Activated T-cell treated with anti-CD3 and anti-CD28 coated beads, Interleukin-2, amount 50 U/mL, for 4 hours (primary cell): Measurements from ENCODE around the gene HNRNPL. TPM values are rescaled to one million over a fixed set of nuclear protein-coding genes. Genes with fewer than 3 reads are reported as not detected.

Source experiments
- ATAC-seq, 2 donors: fragments of 200-7000 bp; cut with Tn5 transposase; one replicate each; pipeline ENCODE4 v1.10.0; 2021
- DNase-seq: peaks from one replicate; pipeline ENCODE4 v3.0.0-alpha.2; 2020
- H3K27me3 Mint-ChIP-seq: one replicate; pipeline ENCODE4 v1.8.0; 2021; ENCODE audit warnings: low read depth, mixed read lengths
- H3K36me3 Mint-ChIP-seq: one replicate; pipeline ENCODE4 v1.8.0; 2022; ENCODE audit warnings: mixed read lengths; ENCODE audit not compliant: insufficient read depth
- H3K4me1 Mint-ChIP-seq: one replicate; pipeline ENCODE4 v1.8.0; 2021; ENCODE audit warnings: low read depth, mixed read lengths
- H3K4me3 Mint-ChIP-seq: one replicate; pipeline ENCODE4 v1.8.0; 2021; ENCODE audit warnings: mild to moderate bottlenecking, moderate library complexity, mixed read lengths
- H3K9me3 Mint-ChIP-seq: one replicate; pipeline ENCODE4 v1.8.0; 2021; ENCODE audit warnings: mixed read lengths
- total RNA-seq, 3 donors: library from RNA; stranded (reverse); gene quantifications; one replicate each; pipeline ENCODE4 v1.2.1, GENCODE V29; 2021

The HNRNPL gene
- total RNA-seq, 3 donors from 2014 or later: 679 to 736 (median 698) TPM

DNA sequence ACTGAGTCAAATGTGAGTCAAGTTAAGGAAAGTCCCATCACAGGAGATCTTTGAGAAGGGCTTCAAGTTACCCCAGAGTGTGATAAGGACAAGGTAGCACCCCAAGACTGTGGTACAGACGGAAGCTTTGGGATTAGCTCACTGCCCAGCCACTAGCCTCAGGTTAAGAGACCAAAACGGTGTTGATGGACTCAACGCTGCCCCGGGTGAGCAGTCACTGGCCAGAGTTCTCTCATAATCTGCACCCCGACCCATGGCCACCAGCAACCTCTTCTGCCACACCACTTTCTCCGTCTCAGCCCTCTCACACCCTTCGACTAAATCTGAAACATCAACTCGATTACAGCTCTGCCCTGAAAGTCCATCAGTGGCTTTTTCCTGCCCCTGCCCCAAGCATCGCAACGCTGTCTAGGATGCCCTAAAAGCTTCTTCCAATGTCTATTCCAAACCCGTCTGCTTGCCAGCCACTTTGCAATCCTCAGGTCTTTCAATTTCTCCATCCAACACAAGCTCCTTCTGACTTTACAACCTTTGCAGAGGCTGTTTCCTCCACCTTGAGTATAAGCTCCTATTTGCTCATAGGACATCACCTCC, 5.6 kb downstream of the HNRNPL start:
- ATAC-seq: peak; percentile 24 to 32
- no peaks in the 10 kb centered on the region for H3K27me3 Mint-ChIP-seq
- peaks cover 91% of the 10 kb centered on the region for H3K4me1 Mint-ChIP-seq
- H3K36me3 Mint-ChIP-seq: peaks cover 78% of the 10 kb centered on the region
- no peaks in the 10 kb centered on the region for H3K9me3 Mint-ChIP-seq
- H3K4me3 Mint-ChIP-seq: peak overlapping the region; percentile 39
- no peak for DNase-seq

GRCh38 chr19:38843175-38843758, 6.5 kb downstream of the HNRNPL start:
- Mint-ChIP-seq H3K36me3 (peaks cover 79% of the 10 kb centered on the region), H3K9me3 (no peaks in the 10 kb centered on the region), H3K4me1 (peaks cover 93% of the 10 kb centered on the region), H3K27me3 (no peaks in the 10 kb centered on the region), H3K4me3 (peak overlapping the region; percentile 77)
- no peak for DNase-seq
- ATAC-seq: no peak

- peak; percentile 43 for DNase-seq
- peak overlapping the region; percentile 77 for H3K4me3 Mint-ChIP-seq
- H3K4me1 Mint-ChIP-seq: peaks cover 90% of the 10 kb centered on the region
- peaks cover 74% of the 10 kb centered on the region for H3K36me3 Mint-ChIP-seq
- H3K27me3 Mint-ChIP-seq: no peaks in the 10 kb centered on the region
- ATAC-seq: peak; percentile 49 to 68
- H3K9me3 Mint-ChIP-seq: no peaks in the 10 kb centered on the region
Measured at GRCh38 chr19:38842439-38843174, 7.2 kb downstream of the HNRNPL start.

- DNase-seq (no peak), ATAC-seq (no peak)
- H3K36me3 Mint-ChIP-seq: peaks cover 73% of the 10 kb centered on the region
- H3K4me1 Mint-ChIP-seq: peaks cover 84% of the 10 kb centered on the region
- no peaks in the 10 kb centered on the region for H3K9me3 Mint-ChIP-seq
- no peaks in the 10 kb centered on the region for H3K27me3 Mint-ChIP-seq
- peak overlapping the region; percentile 77 for H3K4me3 Mint-ChIP-seq
Measured at GRCh38 chr19:38841787-38842438, 7.9 kb downstream of the HNRNPL start.

DNA sequence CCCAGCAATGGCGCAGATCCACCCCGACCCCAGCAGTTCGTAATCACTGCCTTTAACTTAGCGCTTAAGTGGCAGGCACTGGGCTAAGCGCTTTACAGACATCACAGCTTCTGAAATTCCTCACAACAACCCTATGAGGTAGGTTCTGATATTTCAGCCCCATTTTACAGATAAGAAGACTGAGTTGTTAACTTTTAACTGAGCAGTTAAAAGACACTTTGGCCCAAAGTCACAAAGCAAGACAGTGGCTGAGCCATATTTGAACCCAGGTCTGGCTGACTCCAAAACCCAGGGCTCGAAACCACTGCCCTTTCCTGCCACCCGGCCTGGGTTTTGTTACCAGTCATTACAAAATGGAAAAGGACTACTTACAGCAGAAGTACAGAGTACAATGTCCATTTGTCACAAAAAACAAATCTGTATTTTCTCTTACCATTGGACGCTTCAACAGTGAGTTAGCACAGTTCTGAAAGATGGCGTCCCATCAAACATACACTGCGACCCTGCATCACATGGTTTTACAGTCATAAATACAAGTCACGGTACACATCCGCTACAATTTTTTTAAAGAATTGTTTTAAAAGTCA, 8.5 kb downstream of the HNRNPL start:
- H3K36me3 Mint-ChIP-seq: peaks cover 75% of the 10 kb centered on the region

DNA sequence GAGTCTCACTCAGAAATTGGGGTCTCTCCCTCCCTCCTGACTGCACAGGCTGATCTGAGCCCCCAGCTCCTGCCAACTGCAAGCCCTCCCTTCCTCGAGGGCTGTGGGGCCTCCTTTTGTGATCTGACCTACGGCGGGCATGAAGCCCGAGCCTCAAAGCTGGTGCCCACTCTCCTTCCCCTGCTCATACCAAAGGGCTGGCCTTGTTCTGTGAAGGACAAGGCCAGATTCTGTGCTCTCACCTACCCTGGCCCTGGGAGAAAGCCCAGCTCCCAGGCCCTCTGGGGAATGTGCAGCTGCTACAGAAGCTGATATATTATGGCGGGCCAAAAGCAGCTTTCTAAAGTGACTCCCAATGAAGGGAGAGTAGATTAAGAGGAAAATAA, 9.2 kb downstream of the HNRNPL start:
- Mint-ChIP-seq H3K36me3 (peaks cover 72% of the 10 kb centered on the region), H3K27me3 (no peaks in the 10 kb centered on the region), H3K9me3 (no peaks in the 10 kb centered on the region), H3K4me3 (peak overlapping the region; percentile 16), H3K4me1 (peaks cover 73% of the 10 kb centered on the region)
- ATAC-seq (no peak), DNase-seq (no peak)

More for the DNA sequence above, 8.5 kb downstream of the HNRNPL start:
- peaks cover 80% of the 10 kb centered on the region for H3K4me1 Mint-ChIP-seq
- ATAC-seq (no peak), DNase-seq (no peak)
- H3K27me3 Mint-ChIP-seq: no peaks in the 10 kb centered on the region
- H3K4me3 Mint-ChIP-seq: no peak overlapping the region
- no peaks in the 10 kb centered on the region for H3K9me3 Mint-ChIP-seq

- H3K9me3 Mint-ChIP-seq: no peaks in the 10 kb centered on the region
Measured at GRCh38 chr19:38839816-38840582, 9.8 kb downstream of the HNRNPL start.

DNA sequence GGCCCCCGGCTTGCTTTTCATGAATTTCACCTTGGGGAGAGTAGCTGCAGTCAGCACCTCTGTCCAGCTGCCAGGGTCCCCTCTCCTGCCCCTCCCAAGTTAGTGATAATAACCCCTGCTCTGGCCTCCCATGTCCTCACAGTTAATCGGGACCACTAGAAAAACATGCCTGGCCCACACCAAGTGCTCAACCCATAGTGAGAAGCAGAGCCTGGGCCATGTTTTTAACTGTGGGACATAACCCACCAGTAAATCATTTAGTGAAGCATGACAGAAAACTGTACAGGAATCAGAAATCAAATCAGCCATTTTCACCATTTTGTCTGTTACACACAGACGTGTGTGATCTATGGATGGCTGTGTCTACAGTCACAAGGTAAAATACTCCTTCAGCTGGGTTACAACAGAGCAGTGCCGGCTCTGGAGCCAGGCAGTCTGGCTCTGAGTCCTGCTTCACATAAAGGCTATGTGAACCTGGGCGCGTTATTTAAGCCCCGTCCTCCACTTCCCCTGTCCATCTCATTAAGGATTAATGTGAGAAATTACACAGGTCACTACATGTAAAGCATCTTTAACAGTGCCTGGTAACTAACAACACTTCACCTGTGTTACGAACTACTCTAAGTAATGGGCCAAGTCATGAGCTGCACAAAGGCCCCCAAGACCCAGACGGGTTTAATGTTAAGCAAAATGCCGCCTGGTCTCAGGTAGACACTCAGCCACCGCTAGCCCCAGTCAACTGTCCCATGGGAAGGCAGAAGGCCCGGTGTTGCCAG, 10.6 kb downstream of the HNRNPL start:
- peaks cover 61% of the 10 kb centered on the region for H3K4me1 Mint-ChIP-seq
- ATAC-seq: no peak

More at GRCh38 chr19:38839816-38840582, 9.8 kb downstream of the HNRNPL start:
- H3K27me3 Mint-ChIP-seq: no peaks in the 10 kb centered on the region
- H3K4me3 Mint-ChIP-seq: no peak overlapping the region
- H3K4me1 Mint-ChIP-seq: peaks cover 69% of the 10 kb centered on the region
- no peak for ATAC-seq
- no peak for DNase-seq
- peaks cover 68% of the 10 kb centered on the region for H3K36me3 Mint-ChIP-seq

DNA sequence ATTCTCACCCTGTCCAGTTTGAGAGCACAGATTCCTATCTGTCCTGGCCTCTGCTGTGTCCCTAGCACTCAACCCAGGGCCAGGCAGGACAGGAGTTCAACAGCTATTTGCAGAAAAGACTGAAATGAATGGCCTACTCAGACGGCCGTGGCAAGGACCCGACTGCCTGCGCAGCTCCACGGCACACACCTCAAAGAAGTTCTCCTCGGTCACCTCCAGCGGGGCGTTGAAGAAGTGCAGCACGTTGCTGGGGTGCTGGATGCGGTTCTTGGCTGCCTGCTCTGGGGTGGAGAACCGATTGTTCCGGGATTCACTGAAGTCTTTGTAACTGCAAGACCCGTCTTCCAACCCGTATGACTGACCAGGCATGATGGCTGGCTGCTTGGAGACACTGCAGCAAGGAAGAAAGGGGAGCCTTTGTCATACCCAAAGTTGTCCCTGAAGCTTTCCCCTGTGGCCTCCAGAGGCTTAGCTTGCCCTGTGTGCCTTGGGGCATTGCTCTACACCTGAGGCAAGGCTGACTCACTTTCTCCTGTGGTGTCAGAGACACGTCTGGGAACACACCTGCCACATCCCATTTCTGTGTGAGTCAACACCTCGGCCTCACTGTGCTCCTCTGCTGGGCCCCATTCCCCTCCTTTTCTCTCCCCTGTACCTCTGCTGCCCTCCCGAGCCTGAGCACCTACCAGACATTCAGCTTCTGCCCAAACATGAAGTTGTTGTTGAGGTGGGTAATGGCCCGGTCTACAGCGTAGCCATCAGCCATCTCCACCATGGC, 11.4 kb downstream of the HNRNPL start:
- H3K4me3 Mint-ChIP-seq: peak overlapping the region; percentile 26
- peaks cover 57% of the 10 kb centered on the region for H3K36me3 Mint-ChIP-seq
- no peaks in the 10 kb centered on the region for H3K9me3 Mint-ChIP-seq
- no peaks in the 10 kb centered on the region for H3K27me3 Mint-ChIP-seq
- peak; percentile 73 to 74 for ATAC-seq
- peaks cover 53% of the 10 kb centered on the region for H3K4me1 Mint-ChIP-seq
- DNase-seq: peak; percentile 60

More for the DNA sequence above, 10.6 kb downstream of the HNRNPL start:
- Mint-ChIP-seq H3K4me3 (peak overlapping the region; percentile 26), H3K9me3 (no peaks in the 10 kb centered on the region), H3K27me3 (no peaks in the 10 kb centered on the region), H3K36me3 (peaks cover 63% of the 10 kb centered on the region)
- no peak for DNase-seq

- Mint-ChIP-seq H3K4me3 (no peak overlapping the region), H3K9me3 (no peaks in the 10 kb centered on the region), H3K27me3 (no peaks in the 10 kb centered on the region), H3K4me1 (peaks cover 46% of the 10 kb centered on the region), H3K36me3 (peaks cover 50% of the 10 kb centered on the region)
- ATAC-seq (no peak), DNase-seq (no peak)
Measured at GRCh38 chr19:38837656-38838121, 12.1 kb downstream of the HNRNPL start.

DNA sequence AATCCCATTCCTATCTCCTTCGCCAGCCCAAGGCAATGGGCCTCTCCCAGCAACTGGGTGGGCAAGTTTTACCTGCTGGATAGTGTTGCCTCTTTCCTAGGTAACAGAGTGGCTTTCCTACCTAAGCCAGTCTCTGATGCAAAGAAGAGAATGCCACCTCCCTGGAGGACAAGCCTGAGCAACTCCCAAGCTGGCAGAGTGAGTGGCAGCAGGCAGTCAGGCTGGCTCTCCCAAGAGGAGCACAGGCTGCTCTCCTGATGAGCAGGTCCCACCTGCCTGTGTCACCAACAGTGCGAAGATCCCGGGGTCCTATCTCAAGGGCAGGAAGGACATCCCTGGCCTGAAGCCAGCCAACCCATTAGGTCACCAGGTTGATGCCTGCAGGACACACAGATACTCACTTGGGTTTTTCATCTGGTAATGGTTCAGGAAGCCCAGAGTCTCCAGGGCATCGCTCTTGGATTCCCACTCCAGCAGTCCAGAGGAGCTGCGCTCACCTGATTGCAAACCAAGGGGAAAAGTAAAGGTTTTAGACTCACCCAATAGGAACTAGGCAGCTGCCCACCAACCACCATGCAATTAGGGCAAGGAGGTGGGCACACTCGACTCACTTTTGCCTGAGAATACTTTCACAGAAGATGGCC, 12.7 kb downstream of the HNRNPL start:
- Mint-ChIP-seq H3K36me3 (peaks cover 44% of the 10 kb centered on the region), H3K27me3 (no peaks in the 10 kb centered on the region), H3K4me3 (no peak overlapping the region), H3K4me1 (peaks cover 43% of the 10 kb centered on the region), H3K9me3 (no peaks in the 10 kb centered on the region)
- ATAC-seq (no peak), DNase-seq (no peak)
